Measurements from ENCODE around the gene SYT13.

SYT13 gene

GRCh38 chr11:45318516-45318915, 32.4 kb upstream of the SYT13 start:
- Histone ChIP-seq H4K91ac (ENCODE audit: low read length) (no peak overlapping the region), H2AK5ac (ENCODE audit: low read length, severe bottlenecking) (no peak overlapping the region), H3K4ac (ENCODE audit: low read depth in 1 of 2, low read length in 2 of 2) (no peak overlapping the region), H2BK120ac (ENCODE audit: low read depth, low read length) (no peak overlapping the region), H2AFZ (ENCODE audit: low read depth, low read length) (no peak overlapping the region), H3K27ac (ENCODE audit: low read length, poor library complexity, severe bottlenecking) (no peak overlapping the region), H3K23ac (ENCODE audit: low read length in 2 of 2) (no peak overlapping the region), H2BK15ac (ENCODE audit: low read depth, poor library complexity, severe bottlenecking) (no peak overlapping the region), H3K9ac (ENCODE audit: low read length) (no peak overlapping the region), H4K8ac (ENCODE audit: low read length) (no peak overlapping the region), H3K79me1 (replicated peaks; ENCODE audit: low read length, poor library complexity, severe bottlenecking) (no peaks in the 10 kb centered on the region), H2BK12ac (ENCODE audit: low read length in 2 of 2) (no peak overlapping the region), H3K18ac (ENCODE audit: low read depth in 1 of 2, low read length in 2 of 2) (no peak overlapping the region), H3K14ac (ENCODE audit: low read length in 2 of 2) (no peak overlapping the region), H3K36me3 (ENCODE audit: control insufficient read depth in 1 of 2, insufficient read depth in 2 of 2, low read depth in 1 of 2, low read length in 2 of 2) (no peaks in the 10 kb centered on the region), H2BK5ac (ENCODE audit: low read depth, low read length, poor library complexity, severe bottlenecking) (no peak overlapping the region), H3K4me1 (ENCODE audit: control insufficient read depth, insufficient read depth, low read depth, low read length) (no peaks in the 10 kb centered on the region), H3K4me3 (ENCODE audit: insufficient read depth in 1 of 2, low read depth in 1 of 2, low read length in 2 of 2) (no peak overlapping the region), H3K9me3 (ENCODE audit: control insufficient read depth, low read length) (no peaks in the 10 kb centered on the region), H3K4me2 (ENCODE audit: low read length, poor library complexity, severe bottlenecking) (no peak overlapping the region), H3K27me3 (ENCODE audit: control insufficient read depth in 1 of 2, insufficient read depth in 1 of 2, low read length in 2 of 2) (peaks cover 57 to 83% of the 10 kb centered on the region in 2 experiments)
- DNase-seq, result no peak
- WGBS, result 100% methylated on average over 2 of the region's 2 CpGs

GRCh38 chr11:45316258-45316657, 30.1 kb upstream of the SYT13 start:
- Histone ChIP-seq H3K4me2 (ENCODE audit: low read length, poor library complexity, severe bottlenecking) (no peak overlapping the region), H2AK5ac (ENCODE audit: low read length, severe bottlenecking) (no peak overlapping the region), H3K36me3 (ENCODE audit: control insufficient read depth in 1 of 2, insufficient read depth in 2 of 2, low read depth in 1 of 2, low read length in 2 of 2) (no peaks in the 10 kb centered on the region), H2BK5ac (ENCODE audit: low read depth, low read length, poor library complexity, severe bottlenecking) (no peak overlapping the region), H3K23ac (ENCODE audit: low read length in 2 of 2) (no peak overlapping the region), H4K8ac (ENCODE audit: low read length) (no peak overlapping the region), H3K4me1 (ENCODE audit: control insufficient read depth, insufficient read depth, low read depth, low read length) (no peaks in the 10 kb centered on the region), H2BK12ac (ENCODE audit: low read length in 2 of 2) (no peak overlapping the region), H3K4ac (ENCODE audit: low read depth in 1 of 2, low read length in 2 of 2) (no peak overlapping the region), H3K9me3 (ENCODE audit: control insufficient read depth, low read length) (no peaks in the 10 kb centered on the region), H3K79me1 (replicated peaks; ENCODE audit: low read length, poor library complexity, severe bottlenecking) (no peaks in the 10 kb centered on the region), H3K27ac (ENCODE audit: low read length, poor library complexity, severe bottlenecking) (no peak overlapping the region), H3K14ac (ENCODE audit: low read length in 2 of 2) (no peak overlapping the region), H3K18ac (ENCODE audit: low read depth in 1 of 2, low read length in 2 of 2) (no peak overlapping the region), H2AFZ (ENCODE audit: low read depth, low read length) (no peak overlapping the region), H2BK120ac (ENCODE audit: low read depth, low read length) (no peak overlapping the region), H3K9ac (ENCODE audit: low read length) (no peak overlapping the region), H3K4me3 (ENCODE audit: insufficient read depth in 1 of 2, low read depth in 1 of 2, low read length in 2 of 2) (no peak overlapping the region), H4K91ac (ENCODE audit: low read length) (no peak overlapping the region), H3K27me3 (ENCODE audit: control insufficient read depth in 1 of 2, insufficient read depth in 1 of 2, low read length in 2 of 2) (peaks cover 39 to 72% of the 10 kb centered on the region in 2 experiments), H2BK15ac (ENCODE audit: low read depth, poor library complexity, severe bottlenecking) (no peak overlapping the region)
- 98% methylated on average over 4 of the region's 9 CpGs for WGBS
- DNase-seq, result no peak

GRCh38 chr11:45314900-45315299, 28.8 kb upstream of the SYT13 start:
- Histone ChIP-seq H3K79me1 (replicated peaks; ENCODE audit: low read length, poor library complexity, severe bottlenecking) (no peaks in the 10 kb centered on the region), H3K14ac (ENCODE audit: low read length in 2 of 2) (no peak overlapping the region), H3K27me3 (ENCODE audit: control insufficient read depth in 1 of 2, insufficient read depth in 1 of 2, low read length in 2 of 2) (peaks cover 26 to 63% of the 10 kb centered on the region in 2 experiments), H3K4ac (ENCODE audit: low read depth in 1 of 2, low read length in 2 of 2) (no peak overlapping the region), H3K4me1 (ENCODE audit: control insufficient read depth, insufficient read depth, low read depth, low read length) (no peaks in the 10 kb centered on the region), H3K4me2 (ENCODE audit: low read length, poor library complexity, severe bottlenecking) (no peak overlapping the region), H3K36me3 (ENCODE audit: control insufficient read depth in 1 of 2, insufficient read depth in 2 of 2, low read depth in 1 of 2, low read length in 2 of 2) (no peaks in the 10 kb centered on the region), H2AK5ac (ENCODE audit: low read length, severe bottlenecking) (no peak overlapping the region), H3K4me3 (ENCODE audit: insufficient read depth in 1 of 2, low read depth in 1 of 2, low read length in 2 of 2) (no peak overlapping the region), H2BK120ac (ENCODE audit: low read depth, low read length) (no peak overlapping the region), H3K23ac (ENCODE audit: low read length in 2 of 2) (no peak overlapping the region), H3K9me3 (ENCODE audit: control insufficient read depth, low read length) (no peaks in the 10 kb centered on the region), H2BK5ac (ENCODE audit: low read depth, low read length, poor library complexity, severe bottlenecking) (no peak overlapping the region), H2BK12ac (ENCODE audit: low read length in 2 of 2) (no peak overlapping the region), H4K8ac (ENCODE audit: low read length) (no peak overlapping the region), H2AFZ (ENCODE audit: low read depth, low read length) (no peak overlapping the region), H3K18ac (ENCODE audit: low read depth in 1 of 2, low read length in 2 of 2) (no peak overlapping the region), H4K91ac (ENCODE audit: low read length) (no peak overlapping the region), H2BK15ac (ENCODE audit: low read depth, poor library complexity, severe bottlenecking) (no peak overlapping the region), H3K27ac (ENCODE audit: low read length, poor library complexity, severe bottlenecking) (no peak overlapping the region), H3K9ac (ENCODE audit: low read length) (no peak overlapping the region)
- DNase-seq, result no peak
- 89% methylated on average over 1 of the region's 2 CpGs for WGBS

- Histone ChIP-seq H2AFZ (ENCODE audit: low read depth, low read length) (no peak overlapping the region), H2BK120ac (ENCODE audit: low read depth, low read length) (no peak overlapping the region), H3K14ac (ENCODE audit: low read length in 2 of 2) (no peak overlapping the region), H3K27me3 (ENCODE audit: control insufficient read depth in 1 of 2, insufficient read depth in 1 of 2, low read length in 2 of 2) (peaks cover 23 to 50% of the 10 kb centered on the region in 2 experiments), H3K27ac (ENCODE audit: low read length, poor library complexity, severe bottlenecking) (no peak overlapping the region), H4K8ac (ENCODE audit: low read length) (no peak overlapping the region), H2BK15ac (ENCODE audit: low read depth, poor library complexity, severe bottlenecking) (no peak overlapping the region), H2BK12ac (ENCODE audit: low read length in 2 of 2) (no peak overlapping the region), H3K79me1 (replicated peaks; ENCODE audit: low read length, poor library complexity, severe bottlenecking) (no peaks in the 10 kb centered on the region), H3K9me3 (ENCODE audit: control insufficient read depth, low read length) (no peaks in the 10 kb centered on the region), H3K4me2 (ENCODE audit: low read length, poor library complexity, severe bottlenecking) (no peak overlapping the region), H3K36me3 (ENCODE audit: control insufficient read depth in 1 of 2, insufficient read depth in 2 of 2, low read depth in 1 of 2, low read length in 2 of 2) (no peaks in the 10 kb centered on the region), H3K4me1 (ENCODE audit: control insufficient read depth, insufficient read depth, low read depth, low read length) (no peaks in the 10 kb centered on the region), H4K91ac (ENCODE audit: low read length) (no peak overlapping the region), H2AK5ac (ENCODE audit: low read length, severe bottlenecking) (no peak overlapping the region), H3K9ac (ENCODE audit: low read length) (no peak overlapping the region), H3K23ac (ENCODE audit: low read length in 2 of 2) (no peak overlapping the region), H3K4ac (ENCODE audit: low read depth in 1 of 2, low read length in 2 of 2) (no peak overlapping the region), H2BK5ac (ENCODE audit: low read depth, low read length, poor library complexity, severe bottlenecking) (no peak overlapping the region), H3K18ac (ENCODE audit: low read depth in 1 of 2, low read length in 2 of 2) (no peak overlapping the region), H3K4me3 (ENCODE audit: insufficient read depth in 1 of 2, low read depth in 1 of 2, low read length in 2 of 2) (no peak overlapping the region)
- DNase-seq, result no peak
- WGBS, result 100% methylated on average over 1 of the region's 1 CpG
Measured at GRCh38 chr11:45313171-45313865, 27.2 kb upstream of the SYT13 start.

Measured in mesenchymal stem cell (in vitro differentiated cells and primary cell).